GM12864 (cell line): ENCODE results near the gene SMPD3.

Experiments used
- DNase-seq: peaks from one replicate; pipeline ENCODE4 v3.0.0-alpha.2; 2011; ENCODE audit warnings: low read depth
- H3K4me3 ChIP-seq: 2 replicates; pipeline ENCODE4 v1.5.1; 2011; ENCODE audit warnings: mild to moderate bottlenecking, low read depth, low read length, control low read depth
- TF ChIP-seq, protein P1 (sequence below): IDR thresholded peaks from 2 replicates; pipeline ENCODE4 v1.5.1; 2011; ENCODE audit warnings: low read depth, mild to moderate bottlenecking, moderate library complexity, low read length, control low read depth, inconsistent platforms; ENCODE audit errors: missing control alignments

Gene SMPD3

DNA sequence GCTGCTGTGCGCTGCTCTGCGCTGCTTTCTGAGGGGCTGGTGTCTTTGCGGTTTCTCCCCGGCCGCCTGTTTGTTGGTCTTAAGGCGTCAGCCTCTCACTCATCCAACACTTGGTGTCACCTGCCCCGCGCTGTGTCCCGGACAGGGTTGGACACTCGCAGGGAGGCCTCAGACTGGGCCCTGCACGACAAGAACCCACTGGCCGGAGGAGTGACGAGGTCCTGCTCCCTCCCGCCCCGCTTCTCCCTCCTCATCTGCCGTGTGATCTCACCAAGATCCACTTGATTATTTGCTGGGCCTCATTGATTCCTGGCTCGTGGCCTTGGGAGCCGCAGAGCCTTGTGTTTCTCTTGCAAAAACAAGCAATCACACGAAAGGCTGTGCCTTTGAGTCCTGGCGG is 80.9 kb downstream of the SMPD3 start:
- no peak for DNase-seq
- no peak overlapping the region for H3K4me3 ChIP-seq
- TF ChIP-seq, protein P1, sequence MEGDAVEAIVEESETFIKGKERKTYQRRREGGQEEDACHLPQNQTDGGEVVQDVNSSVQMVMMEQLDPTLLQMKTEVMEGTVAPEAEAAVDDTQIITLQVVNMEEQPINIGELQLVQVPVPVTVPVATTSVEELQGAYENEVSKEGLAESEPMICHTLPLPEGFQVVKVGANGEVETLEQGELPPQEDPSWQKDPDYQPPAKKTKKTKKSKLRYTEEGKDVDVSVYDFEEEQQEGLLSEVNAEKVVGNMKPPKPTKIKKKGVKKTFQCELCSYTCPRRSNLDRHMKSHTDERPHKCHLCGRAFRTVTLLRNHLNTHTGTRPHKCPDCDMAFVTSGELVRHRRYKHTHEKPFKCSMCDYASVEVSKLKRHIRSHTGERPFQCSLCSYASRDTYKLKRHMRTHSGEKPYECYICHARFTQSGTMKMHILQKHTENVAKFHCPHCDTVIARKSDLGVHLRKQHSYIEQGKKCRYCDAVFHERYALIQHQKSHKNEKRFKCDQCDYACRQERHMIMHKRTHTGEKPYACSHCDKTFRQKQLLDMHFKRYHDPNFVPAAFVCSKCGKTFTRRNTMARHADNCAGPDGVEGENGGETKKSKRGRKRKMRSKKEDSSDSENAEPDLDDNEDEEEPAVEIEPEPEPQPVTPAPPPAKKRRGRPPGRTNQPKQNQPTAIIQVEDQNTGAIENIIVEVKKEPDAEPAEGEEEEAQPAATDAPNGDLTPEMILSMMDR, result no peak

DNA sequence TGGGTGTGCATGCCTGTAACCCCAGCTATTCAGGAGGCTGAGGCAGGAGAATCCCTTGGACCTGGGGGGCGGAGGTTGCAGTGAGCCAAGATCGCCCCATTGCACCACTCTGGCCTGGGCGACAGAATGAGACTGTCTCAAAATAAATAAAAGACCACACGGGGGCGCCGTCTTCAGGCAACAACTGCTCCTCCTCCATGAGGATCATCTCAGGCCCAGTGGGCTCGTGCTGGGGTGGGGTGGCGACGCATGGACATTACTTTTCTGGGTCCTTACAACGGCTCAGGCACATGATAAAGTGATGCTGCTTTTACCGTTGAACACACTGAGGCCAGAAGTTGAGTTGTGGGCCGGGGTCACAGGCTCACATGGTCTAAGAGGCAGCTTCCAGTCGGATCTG is 81.3 kb downstream of the SMPD3 start:
- DNase-seq, result no peak

DNA sequence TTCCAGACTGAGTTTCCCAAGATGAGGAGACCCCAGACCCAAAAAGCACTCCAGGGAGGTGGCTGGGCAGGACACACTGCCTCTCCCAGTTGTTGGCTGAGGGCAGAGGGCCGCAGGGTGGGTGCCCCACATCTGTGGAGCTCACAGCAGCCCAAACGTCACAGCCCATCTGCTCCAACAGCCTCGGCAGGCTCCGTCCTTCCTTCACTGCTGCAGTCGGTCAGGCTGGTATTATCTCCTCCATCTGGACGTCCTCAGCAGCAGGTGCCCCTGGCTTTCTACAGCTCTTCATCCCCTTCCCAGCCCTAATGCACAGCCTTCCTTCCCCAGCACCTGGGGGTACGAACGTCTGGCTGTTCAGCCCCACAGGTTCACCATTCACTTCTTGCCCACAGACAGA is 82.2 kb downstream of the SMPD3 start:
- no peak overlapping the region for H3K4me3 ChIP-seq
- TF ChIP-seq, protein P1, result no peak
- no peak for DNase-seq

More for the DNA sequence above, 81.3 kb downstream of the SMPD3 start:
- TF ChIP-seq, protein P1, result peak; percentile 59
- H3K4me3 ChIP-seq, result no peak overlapping the region

DNA sequence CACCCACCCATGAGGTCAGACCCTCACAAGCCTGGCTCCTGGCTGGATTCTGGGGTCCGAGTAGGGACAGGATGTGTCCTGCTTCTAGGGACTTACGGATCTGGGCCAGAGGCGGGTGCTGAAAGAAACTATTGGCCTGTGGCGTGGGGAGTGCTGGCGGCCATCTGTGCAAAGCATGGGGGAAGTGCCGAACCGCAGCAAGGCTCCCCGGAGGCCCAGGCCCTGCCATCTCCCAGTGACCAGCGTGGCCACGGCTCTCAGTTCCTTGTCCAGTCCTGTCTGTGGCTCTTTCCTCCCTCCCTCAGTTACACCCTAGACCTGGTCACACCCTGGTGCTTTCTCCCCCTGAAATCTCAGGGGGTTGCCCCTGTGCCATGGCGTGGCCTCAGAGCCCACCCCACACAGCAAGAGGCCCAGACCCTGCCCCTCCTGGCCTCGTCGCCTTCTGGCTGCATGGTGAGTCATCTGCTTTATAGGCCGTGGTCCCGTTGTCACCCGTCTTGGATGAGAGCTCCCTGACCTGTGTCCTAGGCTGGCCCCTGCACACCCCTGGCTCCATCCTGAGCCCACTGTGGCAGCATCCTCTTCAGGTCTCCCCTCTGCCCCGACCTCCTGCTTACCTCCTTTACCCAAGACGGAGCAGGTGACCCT is 83.0 kb downstream of the SMPD3 start:
- TF ChIP-seq, protein P1, result no peak
- no peak overlapping the region for H3K4me3 ChIP-seq
- DNase-seq, result no peak

DNA sequence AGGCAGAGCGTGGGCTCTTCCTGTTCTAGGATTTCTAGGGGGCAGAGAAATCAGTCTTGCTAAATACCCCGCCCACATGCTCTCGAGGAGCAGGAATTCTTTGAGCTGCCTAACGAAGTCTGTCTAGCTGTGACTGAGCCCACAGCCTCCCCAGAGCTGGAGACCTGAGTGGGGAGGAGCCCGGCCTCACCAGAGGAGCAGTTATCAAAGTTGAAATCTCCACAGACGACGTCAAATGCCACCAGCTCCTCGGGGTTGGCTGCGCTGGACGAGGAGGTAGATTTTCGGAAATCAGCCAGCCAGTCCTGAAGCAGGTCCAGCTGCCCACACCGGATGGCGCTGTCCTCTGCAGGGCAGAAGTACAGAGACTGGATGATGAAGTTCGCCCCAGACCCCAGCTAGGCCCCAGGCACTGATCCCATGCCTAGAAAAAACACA is 83.7 kb downstream of the SMPD3 start:
- DNase-seq, result no peak
- TF ChIP-seq, protein P1, result peak; percentile 28
- H3K4me3 ChIP-seq, result no peak overlapping the region

DNA sequence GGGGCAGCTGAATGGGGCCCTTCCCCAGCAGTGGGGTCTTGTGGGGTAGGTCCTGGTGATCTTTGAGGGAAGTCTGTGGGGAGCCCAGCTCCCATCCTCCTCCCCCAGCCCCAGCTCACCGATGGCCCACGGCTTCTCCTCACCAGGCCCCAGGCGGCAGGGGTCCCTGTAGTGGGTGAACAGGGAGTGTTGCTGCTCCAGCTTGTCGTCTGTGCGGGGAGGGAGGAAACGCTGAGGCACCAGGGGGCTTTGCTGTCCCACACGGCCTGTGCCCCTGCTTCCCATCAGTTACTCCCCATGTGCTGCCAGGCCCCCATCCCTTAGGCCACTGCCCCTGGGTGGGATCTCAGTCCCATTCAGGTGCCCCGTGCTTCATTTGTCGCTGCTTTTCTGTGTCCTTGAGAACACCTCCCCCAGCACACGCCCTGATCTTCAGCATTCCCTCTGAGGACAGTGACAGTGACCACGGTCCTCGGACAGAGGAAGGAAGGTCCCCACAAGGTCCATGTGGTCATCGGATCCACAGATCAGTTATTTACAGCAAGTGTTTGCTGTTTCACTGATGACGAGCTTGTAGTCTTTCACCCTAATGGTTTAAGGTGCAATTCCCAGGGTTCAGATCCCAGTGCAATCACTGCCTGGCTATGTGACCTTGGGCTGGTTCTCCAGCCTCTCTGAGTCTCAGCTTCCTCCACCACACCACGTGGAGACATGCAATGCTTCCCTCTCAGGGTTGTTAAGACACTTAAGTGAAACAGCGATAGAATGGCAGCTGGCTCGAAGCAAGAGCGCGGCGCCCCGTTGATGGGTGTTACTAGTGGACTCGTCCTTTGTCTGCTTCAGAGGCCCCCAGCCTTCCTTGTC is 84.4 kb downstream of the SMPD3 start:
- no peak for DNase-seq
- no peak overlapping the region for H3K4me3 ChIP-seq
- TF ChIP-seq, protein P1, result no peak
